Measurements from ENCODE around the gene CEP63.

The CEP63 gene

DNA sequence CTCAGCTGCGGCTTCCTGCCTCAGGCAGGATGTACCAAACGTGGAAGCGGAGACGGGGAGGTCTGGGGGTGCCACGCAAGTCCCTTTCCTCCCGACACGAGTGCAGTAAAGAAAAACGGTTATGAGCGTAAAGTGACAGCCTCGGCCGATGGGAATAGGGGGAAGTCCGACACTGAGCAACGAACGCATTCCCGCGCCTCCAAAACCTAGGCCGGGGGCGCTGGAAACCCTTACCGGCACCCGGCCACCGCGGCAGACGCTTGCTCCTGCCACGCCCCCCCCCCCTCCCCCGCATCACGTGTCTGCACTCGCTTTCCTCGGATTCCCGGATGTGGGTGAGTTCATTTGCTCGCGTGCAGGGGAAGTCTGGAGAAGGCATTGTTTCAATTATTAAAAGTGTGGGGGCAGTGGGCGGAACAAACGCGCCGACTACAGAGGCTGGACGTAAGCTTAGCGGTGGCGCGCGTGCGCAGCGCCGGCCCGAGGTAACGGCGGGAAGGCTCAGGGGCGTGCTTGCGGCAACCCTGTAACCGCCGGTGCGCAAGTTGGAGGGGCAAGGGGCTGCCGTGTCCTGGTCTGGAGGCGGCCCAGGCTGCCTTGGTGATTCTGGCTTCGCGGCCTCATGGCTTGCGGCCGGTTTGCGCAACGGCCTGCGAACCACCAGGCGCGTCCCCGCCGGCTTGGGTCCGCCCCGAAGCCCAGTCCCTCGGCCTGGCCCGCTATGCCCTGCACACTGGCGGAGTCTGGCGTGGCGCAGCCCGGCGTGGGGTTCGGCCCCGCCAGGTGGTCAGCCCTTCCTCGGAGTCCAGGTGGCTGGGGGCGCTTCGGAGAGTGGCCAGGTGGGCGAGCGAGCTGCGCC is at the start of gene CEP63, which contains the start of gene ANAPC13:
Gene CEP63 (plus strand): TSS at position 340 of the 859 bp plus-strand sequence. CDS start 9,264 bp downstream, outside the sequence.
Gene ANAPC13 (minus strand): TSS at position 268 of the 859 bp plus-strand sequence. CDS start 3,081 bp downstream, outside the sequence.
- DNase-seq = peak; percentile 63 to 99 (median 92)

DNA sequence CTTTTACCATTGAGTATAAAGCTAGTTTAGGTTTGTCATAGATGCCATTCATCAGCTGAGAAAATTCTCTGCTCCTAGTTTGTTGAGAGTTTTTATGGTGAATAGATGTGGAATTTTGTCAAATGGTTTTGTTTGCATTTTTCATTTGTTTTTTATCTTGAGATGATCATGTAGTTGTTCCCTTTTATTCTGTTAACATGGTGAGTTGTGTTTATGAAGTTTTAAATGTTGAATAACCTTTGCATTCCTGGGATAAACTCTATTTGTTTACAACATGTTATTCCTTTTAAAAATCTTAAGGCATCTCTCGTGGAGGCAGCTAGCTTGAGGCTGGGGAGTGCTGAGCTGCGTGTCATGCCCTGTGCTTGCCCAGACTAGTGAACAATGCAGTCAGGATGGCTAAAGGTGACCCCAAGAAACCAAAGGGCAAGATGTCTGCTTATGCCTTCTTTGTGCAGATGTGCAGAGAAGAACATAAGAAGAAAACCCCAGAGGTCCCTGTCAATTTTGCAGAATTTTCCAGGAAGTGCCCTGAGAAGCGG is 48.6 kb upstream of the CEP63 start:
- no peak for DNase-seq

DNA sequence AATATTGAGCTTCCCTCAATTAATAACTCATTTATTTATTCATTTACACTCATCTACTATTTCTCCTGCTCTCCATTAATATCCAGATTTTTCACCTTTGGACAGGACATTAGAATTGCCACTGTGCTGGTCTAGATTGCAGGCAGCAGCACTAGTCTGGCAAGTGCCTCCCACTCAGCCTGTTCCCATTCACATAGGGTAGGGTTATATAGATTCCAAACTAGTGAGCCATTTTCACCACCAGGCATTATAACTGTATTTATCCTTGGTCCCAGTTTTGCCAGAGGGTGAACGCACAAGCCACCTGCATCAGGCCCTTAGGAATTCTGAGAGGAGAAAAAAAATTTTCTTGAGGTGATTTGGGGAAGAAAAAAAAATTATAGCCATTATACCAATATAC is 44.5 kb upstream of the CEP63 start:
- no peak for DNase-seq

DNA sequence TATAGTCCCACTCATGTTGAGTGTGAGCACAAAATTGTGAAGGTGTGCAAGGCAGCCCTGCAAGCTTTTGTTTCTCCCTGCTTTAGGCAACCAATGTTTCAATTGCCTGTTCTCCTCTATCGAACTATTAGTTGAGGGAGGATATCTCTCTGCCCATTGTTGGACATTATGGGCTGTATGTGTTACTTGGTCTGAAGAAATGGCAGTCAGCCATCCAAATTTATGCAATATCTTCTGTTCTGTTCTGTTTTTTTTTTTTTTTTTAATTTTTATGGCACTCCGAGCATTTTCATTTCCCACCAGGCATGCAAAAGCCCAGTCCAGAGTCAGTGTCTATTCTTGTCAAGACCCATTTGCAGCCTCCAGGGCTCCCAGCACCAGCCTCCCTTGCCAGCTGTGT is 44.0 kb upstream of the CEP63 start:
- no peak for DNase-seq

DNA sequence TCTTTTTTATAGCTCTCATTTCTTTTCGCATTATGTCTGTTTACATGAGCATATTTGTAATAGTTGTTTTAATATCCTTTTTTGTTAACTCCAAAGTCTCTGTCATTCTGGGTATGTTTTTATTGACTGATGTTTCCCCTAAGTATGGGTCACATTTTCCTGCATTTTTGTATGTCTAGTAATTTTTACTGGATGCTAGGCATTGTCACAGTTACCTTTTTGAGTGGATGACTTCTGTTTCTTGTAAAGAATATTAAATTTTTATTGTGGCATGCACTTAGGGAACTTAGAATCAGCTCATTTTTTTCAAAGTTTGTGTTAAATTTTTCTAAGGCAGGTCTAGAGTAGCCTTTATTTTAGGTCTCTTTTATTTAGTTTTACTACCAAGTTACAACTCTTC is 40.8 kb upstream of the CEP63 start:
- no peak for DNase-seq

DNA sequence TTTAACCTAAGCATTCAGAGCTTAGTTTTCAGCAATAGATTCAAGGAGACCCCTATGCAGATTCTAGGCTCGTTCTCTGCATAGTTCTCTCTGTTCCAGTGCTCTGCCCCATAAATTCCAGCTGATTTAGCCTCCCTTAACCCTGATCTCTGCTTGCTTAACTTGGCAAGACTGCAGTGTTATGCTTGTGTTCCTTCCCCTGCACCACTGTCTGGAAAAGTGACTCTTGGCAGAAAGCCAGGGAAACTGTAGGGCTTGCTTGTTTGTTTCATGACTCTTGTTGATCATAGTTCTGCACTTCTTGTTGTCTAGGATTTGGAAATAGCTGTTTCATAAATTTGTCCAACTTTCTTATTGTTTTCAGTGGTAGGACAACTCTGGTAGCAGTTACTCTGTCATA is 40.2 kb upstream of the CEP63 start:
- DNase-seq = no peak

DNA sequence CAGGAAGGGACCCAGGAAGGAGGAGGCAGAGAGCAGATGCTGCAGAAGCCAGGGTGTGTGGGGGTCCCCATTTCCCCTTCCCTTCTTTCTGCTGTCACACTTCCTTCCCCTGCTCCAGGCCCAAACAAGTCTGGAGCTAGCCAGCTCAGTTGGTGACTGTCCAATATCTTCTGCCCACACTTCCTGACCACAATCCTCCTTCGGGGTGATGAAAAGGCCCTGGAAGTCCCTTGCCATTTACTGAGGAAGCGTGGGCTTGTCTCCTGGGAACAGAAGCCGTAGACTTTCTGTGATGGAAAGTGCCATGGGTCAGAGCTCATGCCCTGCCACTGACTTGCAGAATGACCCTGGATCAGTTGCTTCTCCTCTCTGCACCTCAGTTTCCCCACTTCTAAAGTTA is 39.1 kb upstream of the CEP63 start:
- DNase-seq = no peak

DNA sequence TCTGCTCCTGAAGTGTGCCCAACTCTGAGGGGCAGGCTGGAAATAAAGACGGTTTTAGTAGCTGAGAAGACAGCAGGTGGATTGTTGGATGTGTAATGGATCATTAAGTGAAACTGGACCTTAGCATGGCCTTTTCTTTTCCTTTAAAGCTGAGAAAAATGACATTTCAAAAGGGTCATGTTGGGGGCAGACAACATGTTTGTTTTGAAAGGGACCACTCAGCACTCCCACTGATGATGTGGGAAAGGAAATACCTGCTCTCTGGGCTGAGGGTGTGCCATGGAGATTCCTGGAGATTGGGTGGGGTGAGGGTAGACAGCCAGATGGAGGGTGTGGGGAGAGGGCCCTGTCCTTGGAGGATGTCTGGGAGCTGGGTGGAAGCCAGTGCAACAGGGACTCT is 38.5 kb upstream of the CEP63 start:
- DNase-seq = no peak

DNA sequence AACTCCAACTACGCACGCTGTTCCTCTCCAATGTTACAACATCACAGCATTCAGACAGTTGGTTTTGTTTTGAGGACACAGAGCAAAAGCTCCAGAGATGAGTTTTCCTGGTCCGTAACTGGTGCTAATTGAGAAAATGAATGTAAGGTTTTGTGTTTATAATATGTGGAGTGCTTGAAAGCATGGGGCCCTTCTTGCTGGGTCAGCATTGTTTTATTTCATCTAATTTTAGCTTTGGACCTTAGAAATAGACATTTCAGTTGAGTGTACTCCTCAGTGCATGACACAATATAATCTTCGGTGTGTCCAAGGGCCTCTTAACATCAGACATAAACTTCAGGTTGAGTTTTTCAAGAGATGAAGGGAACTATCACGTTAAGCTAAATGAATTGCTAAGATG is 37.2 kb upstream of the CEP63 start:
- no peak for DNase-seq

DNA sequence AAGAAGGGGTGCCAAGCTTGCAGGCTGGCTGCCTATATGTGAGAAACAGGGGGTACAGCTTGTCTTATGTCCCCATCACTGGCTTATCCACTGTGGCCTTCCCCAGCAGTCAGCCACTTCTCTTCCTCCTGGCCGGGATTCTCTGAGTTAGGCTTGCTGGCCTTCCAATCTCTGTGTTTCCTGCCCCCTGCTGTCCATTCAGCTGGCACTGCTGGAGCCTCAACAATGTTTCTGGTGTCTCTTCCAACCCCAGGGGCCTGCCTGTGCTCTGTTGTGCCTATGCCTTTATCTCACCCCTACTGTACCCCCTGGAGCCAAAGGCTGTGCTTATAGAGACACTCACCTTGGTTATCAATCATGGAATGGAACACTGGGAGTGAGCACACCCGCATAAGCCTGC is 36.6 kb upstream of the CEP63 start:
- peak in 47 of 56 donors; percentile 4 to 83 (median 39) for DNase-seq

DNA sequence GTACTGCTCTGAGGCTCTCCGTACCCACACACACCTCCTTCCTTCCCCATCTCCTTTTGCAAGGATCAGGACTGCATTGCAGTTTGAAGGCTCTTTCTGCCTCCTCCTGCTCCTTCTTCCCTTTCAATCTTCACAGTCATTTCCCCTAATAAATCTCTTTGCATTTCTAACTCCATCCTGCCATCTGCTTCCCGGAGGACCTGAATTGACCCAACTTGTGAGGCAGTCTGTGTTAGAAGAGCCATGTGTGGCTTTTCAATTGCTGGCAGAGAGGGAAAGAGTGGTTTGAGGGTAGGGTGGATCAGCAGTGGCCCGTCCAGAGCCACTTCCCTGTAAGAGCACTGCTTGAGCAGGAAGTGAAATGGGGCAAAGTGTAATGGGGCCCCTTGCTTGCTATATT is 35.9 kb upstream of the CEP63 start:
- DNase-seq = no peak

DNA sequence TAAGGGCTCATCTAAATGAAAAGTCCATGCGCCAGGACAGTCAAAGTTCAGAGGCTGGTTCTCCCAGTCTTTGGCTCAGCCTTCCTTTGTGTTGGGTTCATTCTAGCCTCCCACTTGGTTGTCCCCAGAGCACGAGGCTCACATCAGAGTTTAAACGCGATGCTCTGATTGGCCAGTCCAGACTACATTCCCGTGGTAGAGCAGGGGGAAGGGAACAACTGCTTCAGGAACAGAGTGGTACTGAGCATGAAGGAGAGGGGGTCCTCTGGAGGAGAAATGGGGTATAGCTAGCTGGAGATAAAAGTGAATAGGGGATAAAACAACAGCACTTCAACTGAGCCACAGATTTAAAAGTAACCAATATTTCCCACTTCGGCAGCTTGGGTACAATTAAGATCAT is 32.2 kb upstream of the CEP63 start:
- DNase-seq = no peak

DNA sequence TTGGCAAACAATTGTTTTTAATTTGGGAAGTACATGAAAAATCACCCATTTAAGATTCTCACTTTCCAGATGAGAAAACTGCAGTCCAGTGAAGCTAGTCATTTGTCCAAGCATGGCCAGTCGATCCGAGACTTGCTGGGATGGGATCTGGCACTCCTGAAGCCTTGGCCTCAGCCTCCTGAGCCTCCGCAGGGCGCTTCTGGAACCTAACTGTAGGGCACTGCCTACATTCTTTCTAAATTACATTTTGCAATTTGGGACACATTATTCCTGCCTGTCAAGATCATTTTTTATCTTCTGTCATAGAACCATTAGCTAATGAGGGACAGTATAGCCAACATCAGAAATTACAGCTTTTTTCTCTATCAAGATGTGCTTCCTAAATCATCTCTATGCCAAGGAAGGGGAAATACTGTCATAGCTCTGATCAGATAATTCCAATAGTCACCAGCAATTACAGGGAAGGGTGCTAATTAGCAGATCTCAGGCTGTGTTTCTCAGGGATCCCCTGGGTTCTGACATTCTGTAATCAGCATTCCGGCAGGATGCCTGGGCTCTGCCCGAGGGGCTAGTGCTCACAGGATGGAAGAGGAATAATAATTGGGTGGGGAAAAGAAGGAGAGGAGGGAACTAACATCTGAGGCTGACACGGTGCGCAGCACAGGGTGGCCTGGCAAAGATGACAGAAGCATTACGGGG is 28.3 kb upstream of the CEP63 start:
- DNase-seq = no peak

DNA sequence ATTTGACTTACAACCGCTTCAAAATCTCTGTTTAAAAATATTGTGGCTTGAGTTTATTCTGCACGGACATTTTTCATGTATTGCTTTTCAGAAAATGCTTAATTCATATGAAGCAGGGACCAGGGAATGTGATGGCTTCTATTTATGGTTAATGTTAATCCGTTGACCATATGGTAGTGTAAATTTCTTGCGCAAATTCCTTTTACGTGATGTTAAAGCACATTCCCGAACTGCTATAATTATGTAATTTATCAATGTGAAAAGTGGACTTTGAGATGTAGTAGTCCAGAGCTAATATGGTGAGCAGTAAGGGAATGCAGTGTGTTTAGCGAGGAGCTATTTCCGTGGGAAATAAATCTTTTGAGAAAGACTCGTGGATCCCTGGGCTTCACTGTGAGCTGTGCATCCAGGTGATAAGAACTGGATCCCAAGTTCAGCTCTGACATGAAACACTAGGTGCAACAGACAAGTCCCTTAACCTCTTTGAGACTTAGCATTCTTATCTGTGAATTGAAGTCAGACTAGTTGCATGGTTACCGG is 27.4 kb upstream of the CEP63 start:
- DNase-seq = no peak

DNA sequence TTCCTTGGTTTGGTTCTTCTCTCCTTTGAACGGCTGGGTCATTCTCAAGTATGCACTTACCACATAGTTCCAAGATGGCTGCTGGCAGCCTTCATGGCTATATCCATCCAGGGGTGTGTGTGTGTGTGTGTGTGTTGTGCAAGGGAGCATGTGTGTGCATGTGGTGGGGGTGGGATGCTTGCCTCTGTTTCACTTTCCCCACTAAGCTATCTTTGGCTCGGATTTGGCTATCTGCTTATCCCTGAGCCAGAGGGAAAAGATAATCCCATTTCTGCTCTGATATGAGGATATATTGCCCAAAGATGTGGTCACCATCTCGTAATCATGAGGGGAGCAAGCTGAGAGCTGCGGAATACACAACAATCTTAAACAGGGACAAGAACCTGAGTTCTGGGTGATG is 26.3 kb upstream of the CEP63 start:
- DNase-seq = no peak

DNA sequence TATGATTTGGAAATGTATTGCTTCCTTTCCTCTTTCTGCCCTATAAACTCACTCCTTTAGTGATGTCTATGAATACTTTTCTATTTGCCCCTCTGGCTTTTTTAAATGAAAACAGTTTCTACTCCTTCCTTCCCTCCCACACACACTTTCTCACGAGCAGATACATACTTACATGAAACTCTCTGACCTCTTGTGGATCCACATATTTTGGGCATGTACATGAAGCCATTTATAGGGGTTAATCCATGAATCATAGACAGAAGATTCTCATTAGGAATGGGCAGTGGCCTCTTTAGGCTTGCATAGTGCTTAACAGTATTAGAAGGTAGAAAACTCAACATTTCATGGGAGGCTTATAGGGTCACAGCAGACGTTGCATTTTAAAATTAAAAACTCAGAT is 24.9 kb upstream of the CEP63 start:
- DNase-seq = no peak

DNA sequence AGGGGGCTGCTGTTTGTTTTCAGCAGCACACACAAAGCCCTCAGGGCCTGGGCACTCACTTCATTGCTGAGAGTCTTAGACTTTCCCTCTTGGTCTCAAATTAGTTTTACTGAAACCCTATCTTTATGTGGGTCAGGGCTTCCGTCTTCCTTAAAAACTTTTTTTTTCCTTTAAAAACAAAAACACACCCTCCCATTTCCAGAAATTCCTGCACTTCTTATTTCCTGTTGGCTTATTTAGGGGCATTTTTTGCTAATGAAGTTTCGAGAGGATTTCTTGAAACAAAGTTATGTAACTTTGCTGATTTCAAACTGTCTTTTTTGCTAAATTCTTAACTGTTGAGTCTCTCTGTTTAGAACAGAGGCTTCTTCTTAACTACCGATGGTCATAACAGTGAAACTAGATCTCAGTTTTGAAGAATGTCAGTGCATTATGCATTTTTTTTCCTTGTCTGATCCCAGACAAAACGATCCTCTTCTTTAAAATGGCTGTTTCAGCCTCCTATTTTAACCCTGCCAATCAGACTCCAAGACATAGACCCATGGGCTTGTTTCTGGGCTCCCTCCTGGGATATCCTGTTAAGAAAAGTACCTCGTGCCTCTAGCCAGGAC is 23.4 kb upstream of the CEP63 start:
- no peak for DNase-seq

DNA sequence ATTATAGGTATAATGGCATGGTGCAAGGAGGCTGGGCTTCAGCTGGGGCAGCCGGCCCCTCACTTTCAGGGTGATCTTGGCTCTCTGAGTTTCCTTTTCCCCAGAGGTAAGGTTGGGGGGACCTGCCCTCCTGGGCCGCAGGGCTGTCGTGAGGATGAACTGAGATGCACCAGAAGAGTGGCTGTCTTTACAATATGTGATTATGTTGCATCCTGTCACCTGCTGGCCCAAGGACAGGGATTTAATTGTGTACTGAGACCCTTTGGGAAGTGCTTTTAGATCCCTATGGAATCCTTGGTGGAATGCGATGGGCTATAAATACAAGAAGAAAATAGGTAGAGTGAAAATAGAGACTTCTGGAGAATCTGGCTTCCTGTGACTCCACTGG is 22.2 kb upstream of the CEP63 start:
- DNase-seq = no peak

DNA sequence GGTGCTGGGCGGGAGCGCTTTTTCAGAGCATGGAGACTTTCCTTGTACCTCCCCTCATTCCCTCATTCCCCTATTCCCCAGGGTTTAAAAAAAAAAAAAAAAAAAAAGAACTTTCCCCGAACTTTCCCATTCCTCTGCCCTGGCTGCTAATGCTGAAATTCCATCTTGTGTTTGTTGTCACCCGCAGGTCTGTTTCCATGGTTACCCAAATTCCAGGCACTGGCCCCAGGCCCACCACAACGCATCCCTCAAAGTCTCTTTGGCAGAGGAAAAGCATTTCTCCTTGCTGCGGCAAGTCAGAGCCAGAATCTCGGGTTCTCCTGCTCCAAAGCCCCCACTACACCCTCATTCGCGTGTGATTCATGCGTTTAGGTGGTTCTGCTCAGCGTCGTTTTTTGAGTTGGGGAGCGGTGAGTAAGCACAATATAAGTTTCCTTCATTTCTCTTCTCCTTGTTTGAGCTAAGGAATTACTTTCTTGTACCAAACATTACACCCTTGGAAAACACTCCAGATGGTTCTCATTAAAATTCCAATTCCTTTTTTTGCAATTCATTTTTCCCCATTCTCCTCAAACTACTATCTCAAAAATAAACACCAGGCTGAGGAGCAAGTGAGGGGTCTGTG is 21.7 kb upstream of the CEP63 start:
- peak in 16 of 56 donors; percentile 6 to 34 (median 12) for DNase-seq

DNA sequence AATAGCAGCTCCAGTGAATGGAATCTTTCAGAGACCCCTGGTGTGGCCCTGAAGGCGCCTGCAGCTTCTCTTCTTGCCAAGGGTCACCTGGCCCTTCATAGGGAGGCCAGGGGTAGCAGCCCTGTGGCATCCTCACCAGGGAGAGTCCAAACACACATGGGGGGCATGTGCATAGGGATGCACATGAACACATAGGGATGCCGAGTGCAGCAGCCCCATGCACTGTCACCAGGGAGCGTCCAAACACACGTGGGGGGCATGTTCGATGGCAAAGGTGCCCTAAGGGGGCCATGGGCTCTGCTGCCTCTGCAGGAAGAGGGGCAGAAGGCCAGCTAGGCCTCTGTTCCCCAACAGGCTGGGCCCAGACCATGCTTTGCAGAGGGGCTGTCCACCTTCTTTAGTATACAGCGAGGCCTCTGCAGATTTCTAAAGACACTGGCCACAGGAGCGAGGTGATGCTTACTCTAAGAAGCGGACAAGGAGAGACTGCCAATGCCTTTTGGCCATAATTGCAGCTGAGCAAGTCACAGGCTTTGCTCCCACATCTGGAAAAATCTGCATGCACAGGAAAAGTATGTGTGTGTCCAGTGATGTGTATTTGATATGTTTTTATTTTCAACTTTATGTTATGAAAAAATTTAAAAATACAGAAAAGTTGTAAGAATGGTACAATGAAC is 21.0 kb upstream of the CEP63 start:
- no peak for DNase-seq

DNA sequence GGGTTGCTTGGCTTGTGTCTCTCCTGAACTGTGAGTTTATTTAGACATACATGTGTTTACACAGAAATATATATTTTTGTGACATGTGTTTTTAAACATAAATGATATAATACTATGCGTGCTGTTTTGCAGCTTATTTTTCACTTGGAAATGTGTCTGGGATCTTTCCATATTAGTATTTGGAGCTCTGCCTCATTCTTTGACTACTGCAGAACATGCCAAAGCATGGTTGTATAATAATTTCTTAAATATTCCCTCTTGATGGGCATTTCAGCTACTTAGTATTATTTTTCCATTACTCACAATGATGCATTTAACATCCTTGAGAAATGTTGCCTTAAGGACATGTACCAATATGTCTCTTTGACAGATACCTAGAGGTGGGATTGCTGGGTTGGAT is 19.5 kb upstream of the CEP63 start:
- DNase-seq = no peak

Measured in amygdala (tissue), 56 donors.